GM12878 (cell line): ENCODE results near the gene GNG3. TPM values are rescaled to one million over a fixed set of nuclear protein-coding genes. Genes with fewer than 3 reads are reported as not detected.
"Not testable (repeated sequence)": the region's sequence is repeated elsewhere in the genome, so short reads cannot be mapped to it uniquely, and the experiment has no call there.

Experiments used
- ATAC-seq: fragments of 200-7000 bp; cut with Tn5 transposase; 3 replicates; pipeline ENCODE4 v1.9.1; 2020; ENCODE audit warnings: mild to moderate bottlenecking, moderate library complexity
- BruUV-seq: library from RNA; stranded (reverse); fragments of 400-500 nt; replicated peaks from 2 replicates; lab custom pipeline; 2021; lab: Mats Ljungman, UMichigan
- CTCF ChIA-PET: fragments of 300-600 bp; sonication (Branson Sonifier 250); formaldehyde crosslinking; extraction: SDS; loops from one replicate; lab custom pipeline; 2021; ENCODE audit warnings: inconsistent platforms; lab: Yijun Ruan, JAX
- POLR2A ChIA-PET: fragments of 350-600 bp; formaldehyde crosslinking; extraction: SDS; loops from one replicate; lab custom pipeline; 2021; ENCODE audit warnings: inconsistent platforms; lab: Charles Lee
- RAD21 ChIA-PET: fragments of 300-600 bp; sonication (Branson Sonifier 250); formaldehyde crosslinking; loops from one replicate; lab custom pipeline; 2023; ENCODE audit warnings: antibody characterized with exemption; ENCODE audit not compliant: unreplicated experiment; lab: Charles Lee
- SMC1A ChIA-PET: fragments of 300-600 bp; sonication (Branson Sonifier 250); formaldehyde crosslinking; loops from one replicate; lab custom pipeline; 2023; ENCODE audit not compliant: unreplicated experiment, uncharacterized antibody; lab: Charles Lee
- DNase-seq: peaks from one replicate; pipeline ENCODE4 v3.0.0-alpha.2; 2011; ENCODE audit warnings: low read depth, low spot score
- FAIRE-seq: peaks from 3 replicates; lab custom pipeline; 2011; peaks lifted over from hg19 to GRCh38; lab: Jason Lieb, UNC
- H2AFZ ChIP-seq: 2 replicates; pipeline ENCODE4 v1.6.0; 2011; ENCODE audit warnings: low read depth, low read length, control low read depth; ENCODE audit not compliant: control insufficient read depth
- H3K27ac ChIP-seq: 2 replicates; pipeline ENCODE4 v1.5.1; 2011; ENCODE audit warnings: control low read depth; ENCODE audit not compliant: control insufficient read depth, insufficient read depth
- H3K27me3 ChIP-seq, 2 experiments: replicated peaks in 1 of 2; 2 replicates each; pipeline versions ENCODE4 v1.6.0 to v1.6.1; 2011; ENCODE audit warnings: low read length in 1 of 2; ENCODE audit not compliant: control insufficient read depth in 2 of 2, insufficient read depth in 2 of 2
- H3K36me3 ChIP-seq, 2 experiments: 2 replicates each; pipeline ENCODE4 v1.5.1; 2011; ENCODE audit warnings: low read length in 1 of 2; ENCODE audit not compliant: control insufficient read depth in 2 of 2, insufficient read depth in 2 of 2
- H3K4me1 ChIP-seq: 2 replicates; pipeline ENCODE4 v1.6.1; 2011; ENCODE audit warnings: mild to moderate bottlenecking, low read length, moderate library complexity, mixed read lengths; ENCODE audit not compliant: control insufficient read depth, insufficient read depth
- H3K4me2 ChIP-seq: 2 replicates; pipeline ENCODE4 v1.6.0; 2011; ENCODE audit warnings: control low read depth; ENCODE audit not compliant: control insufficient read depth, insufficient read depth
- H3K4me3 ChIP-seq: fragments of 200-600 bp; sonication (generic); 2 replicates; pipeline ENCODE4 v1.5.1; 2016
- H3K79me2 ChIP-seq: 2 replicates; pipeline ENCODE4 v1.6.0; 2011; ENCODE audit warnings: low read length; ENCODE audit not compliant: control insufficient read depth, insufficient read depth
- H3K9ac ChIP-seq: 2 replicates; pipeline ENCODE4 v1.8.0; 2011; ENCODE audit warnings: low read length, control low read depth, mixed read lengths; ENCODE audit not compliant: control insufficient read depth, insufficient read depth
- H3K9me3 ChIP-seq: replicated peaks from 3 replicates; pipeline ENCODE4 v1.5.1; 2011; ENCODE audit warnings: mild to moderate bottlenecking, low read length; ENCODE audit not compliant: control insufficient read depth, insufficient read depth
- H4K20me1 ChIP-seq: 2 replicates; pipeline ENCODE4 v1.6.0; 2011; ENCODE audit not compliant: control insufficient read depth, insufficient read depth
- CHD4 ChIP-seq: fragments of 200-600 bp; sonication (generic); IDR thresholded peaks from 2 replicates; pipeline ENCODE4 v1.6.1; 2016; ENCODE audit warnings: mild to moderate bottlenecking
- JUNB ChIP-seq: IDR thresholded peaks from 2 replicates; pipeline ENCODE4 v1.6.1; 2016; ENCODE audit warnings: antibody characterized with exemption, mild to moderate bottlenecking
- SMAD5 ChIP-seq: IDR thresholded peaks from 2 replicates; pipeline ENCODE4 v1.6.1; 2016; ENCODE audit warnings: antibody characterized with exemption, low read depth
- SUPT20H ChIP-seq: IDR thresholded peaks from 2 replicates; pipeline ENCODE4 v1.6.1; 2011; ENCODE audit warnings: low read depth, mild to moderate bottlenecking, low read length, moderate library complexity, borderline replicate concordance; ENCODE audit not compliant: control insufficient read depth
- ZBTB11 ChIP-seq: fragments of 450-650 bp; formaldehyde crosslinking; IDR thresholded peaks from 2 replicates; pipeline ENCODE4 v1.5.0; 2022; ENCODE audit warnings: mild to moderate bottlenecking, missing genetic modification characterization
- ZBTB40 ChIP-seq: fragments of 450-650 bp; IDR thresholded peaks from 2 replicates; pipeline ENCODE4 v1.6.1; 2016; ENCODE audit warnings: mild to moderate bottlenecking, moderate library complexity, borderline replicate concordance
- WGBS: methylation state at CpG from one replicate; pipeline ENCODE4 v1.1.6; 2016; ENCODE audit warnings: low lambda C conversion rate; ENCODE audit not compliant: insufficient replicate concordance, insufficient coverage; ENCODE audit errors: missing lambda C conversion rate; 5-methylcytosine and 5-hydroxymethylcytosine counted together
- in situ Hi-C: fragments of 300-500 bp; cut with MboI; formaldehyde crosslinking; loops from 9 replicates; pipeline ENCODE4 v1.14.3; 2018; ENCODE audit warnings: mixed read lengths
- intact Hi-C: fragments of 100-400 bp; cut with micrococcal nuclease; formaldehyde crosslinking; loops from one replicate; pipeline ENCODE4 v1.14.2; 2022; ENCODE audit not compliant: unreplicated experiment
- polyA plus RNA-seq, 11 experiments: library from polyadenylated mRNA; depleted of rRNA in 4 of 11; unstranded in 6 of 11; stranded (reverse) in 5 of 11; fragments of >200 nt; fragmentation: Nextera tagmentation in 4 of 11; fragmentation: Illumina TruSeq in 1 of 11; extraction: Ambion mirVana in 4 of 11; extraction: Trizol in 1 of 11; gene quantifications; 1 replicate in 1 of 11; 2 replicates in 10 of 11; pipeline versions ENCODE4 v1.2.1 to v1.2.3, GENCODE V29; 2011 to 2016; ENCODE audit warnings: inconsistent platforms in 2 of 11, missing spikeins in 2 of 11, low read depth in 1 of 11
- total RNA-seq, 4 experiments: library from RNA; depleted of rRNA in 3 of 4; stranded (reverse); fragments of >200 nt in 3 of 4; fragmentation: Illumina TruSeq in 1 of 4; extraction: Trizol in 1 of 4; gene quantifications; 2 replicates each; pipeline versions ENCODE4 v1.2.1 to v1.2.3, GENCODE V29; 2013 to 2021

GNG3 gene
- total and polyA plus RNA-seq, 10 of the 15 experiments (the other 5 are each of a cell fraction or from before 2014, with no cell fraction given), result 0.27 to 0.83 (median 0.57) TPM; not detected in 5

DNA sequence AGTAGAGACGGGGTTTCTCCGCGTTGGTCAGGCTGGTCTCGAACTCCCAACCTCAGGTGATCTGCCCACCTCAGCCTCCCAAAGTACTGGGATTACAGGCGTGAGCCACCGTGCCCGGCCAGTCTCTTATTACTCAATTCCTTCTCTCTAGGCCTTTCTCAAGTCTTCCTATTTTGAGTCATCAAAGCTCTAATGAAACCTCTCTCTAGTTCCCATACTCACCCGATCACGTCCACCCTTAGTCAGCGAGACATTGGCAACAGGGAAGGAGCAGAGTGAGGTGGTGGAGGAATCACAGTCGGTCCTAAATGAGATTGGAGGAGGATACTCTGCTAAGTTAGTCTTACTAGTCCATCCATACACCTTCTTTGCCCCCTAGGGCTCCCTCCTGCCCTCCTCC is 5.2 kb upstream of the GNG3 start:
- no peak for TF ChIP-seq CHD4
- TF ChIP-seq JUNB, result peak; percentile 67
- TF ChIP-seq ZBTB11 (CRISPR knock-in tag), result no peak
- no peak for TF ChIP-seq ZBTB40
- no peak for TF ChIP-seq SUPT20H
- no peak for TF ChIP-seq SMAD5
- Histone ChIP-seq H3K4me2 (no peak overlapping the region), H3K27me3 (no peaks in the 10 kb centered on the region), H3K4me1 (peaks cover 9% of the 10 kb centered on the region), H3K4me3 (no peak overlapping the region), H3K36me3 (peaks cover 0 to under 1% of the 10 kb centered on the region in 2 experiments; a peak in 2 of 4 replicates), H3K9ac (no peak overlapping the region), H3K27ac (no peak overlapping the region), H2AFZ (no peak overlapping the region), H3K9me3 (no peaks in the 10 kb centered on the region), H3K79me2 (no peaks in the 10 kb centered on the region), H4K20me1 (no peaks in the 10 kb centered on the region)
- BruUV-seq, result TSS peak; percentile 43
- SMC1A ChIA-PET, result interaction anchor here (1.6 kb wide), 1 partner anchor 21 kb away, joined by 4 read pairs; no protein-coding TSS in a partner anchor
- intact Hi-C loops, result no loop called here
- POLR2A ChIA-PET, result interaction anchor here (0.5 to 1.3 kb wide), 4 partner anchors 37 to 167 kb away, joined by 3 to 10 read pairs (median 4); partner anchors contain the start of genes C11orf98 and CSKMT
- WGBS, result 54% methylated on average over 11 of the region's 11 CpGs
- ATAC-seq (no peak), FAIRE-seq (no peak), DNase-seq (no peak)
- CTCF ChIA-PET, result interaction anchor here (0.6 to 1.1 kb wide), 6 partner anchors 14 to 297 kb away, joined by 3 read pairs; partner anchors contain the start of genes STX5 and TUT1
- in situ Hi-C loops, result no loop called here
- RAD21 ChIA-PET, result no interaction called here

DNA sequence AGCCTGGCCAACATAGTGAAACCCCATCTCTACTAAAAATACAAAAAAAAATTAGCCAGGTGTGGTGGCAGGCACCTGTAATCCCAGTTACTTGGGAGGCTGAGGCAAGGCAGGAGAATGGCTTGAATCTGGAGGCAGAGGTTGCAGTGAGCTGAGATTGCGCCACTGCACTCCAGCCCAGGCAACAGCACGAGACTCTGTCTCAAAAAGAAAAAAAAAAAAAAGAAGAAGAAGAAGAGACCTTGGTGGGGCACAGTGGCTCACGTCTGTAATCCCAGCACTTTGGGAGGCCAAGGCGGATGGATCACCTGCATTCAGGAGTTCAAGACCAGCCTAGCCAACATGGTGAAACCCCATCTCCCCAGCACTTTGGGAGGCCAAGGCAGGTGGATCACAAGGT is 3.6 kb upstream of the GNG3 start:
- H3K27ac ChIP-seq, H3K27me3 ChIP-seq, H3K79me2 ChIP-seq, H3K9me3 ChIP-seq, DNase-seq, H3K4me3 ChIP-seq, FAIRE-seq, BruUV-seq, H2AFZ ChIP-seq, H3K4me2 ChIP-seq, H4K20me1 ChIP-seq, intact Hi-C loops, H3K9ac ChIP-seq, ATAC-seq, H3K36me3 ChIP-seq, in situ Hi-C loops: not testable (repeated sequence)
- CTCF ChIA-PET, result interaction anchor here (1.3 to 1.9 kb wide), 2 partner anchors 10 to 111 kb away, joined by 3 to 10 read pairs; no protein-coding TSS in a partner anchor
- POLR2A ChIA-PET, result interaction anchor here (0.6 kb wide), 1 partner anchor 1420 kb away, joined by 8 read pairs; no protein-coding TSS in a partner anchor
- WGBS, result 83% methylated on average over 4 of the region's 4 CpGs
- peaks cover 26% of the 10 kb centered on the region for H3K4me1 ChIP-seq
- RAD21 ChIA-PET, result interaction anchor here (1.1 kb wide), 1 partner anchor 23 kb away, joined by 5 read pairs; the partner anchor contains the start of gene HNRNPUL2
- SMC1A ChIA-PET, result interaction anchor here (0.7 to 1.0 kb wide), 2 partner anchors 23 to 309 kb away, joined by 3 to 6 read pairs; no protein-coding TSS in a partner anchor
